A549 treated with AZD9567 at 1 μM for 4 hours (cell line): ENCODE data around the gene LYZL4. TPM values are rescaled to one million over a fixed set of nuclear protein-coding genes. Genes with fewer than 3 reads are reported as not detected.

ENCODE experiments used
- total RNA-seq: library from RNA; stranded (reverse); fragments of 200-300 nt; extraction: Qiagen RNA extraction; gene quantifications from 5 replicates; pipeline ENCODE4 v1.2.3, GENCODE V29; 2022; ENCODE audit not compliant: insufficient read depth

LYZL4 gene
- total RNA-seq = not detected in 5 replicates

GRCh38 chr3:42410370-42411131 lies at the start of gene LYZL4:
TSS of gene LYZL4 (minus strand) at chr3:42410610. CDS start at chr3:42407251, 3,359 bp downstream.

Other genes starting within 250 kb of the LYZL4 start
- 0.99 to 1.8 TPM (median 1.6 TPM) in 4 of 5 replicates, not detected in the other for gene CCK, start 144.4 kb downstream of the LYZL4 start, total RNA-seq
- gene VIPR1, start 92.0 kb upstream of the LYZL4 start, total RNA-seq = 0.91 to 3.6 TPM (median 1.2 TPM) in 5 replicates
- 29.0 to 36.2 TPM (median 35.2 TPM) in 5 replicates for gene SEC22C, start 171.4 kb upstream of the LYZL4 start, total RNA-seq
- 17.4 to 21.7 TPM (median 18.1 TPM) in 5 replicates for gene SS18L2, start 180.2 kb upstream of the LYZL4 start, total RNA-seq
- 9.4 to 13.2 TPM (median 12.5 TPM) in 5 replicates for gene NKTR, start 190.1 kb upstream of the LYZL4 start, total RNA-seq
- gene ZBTB47, start 243.1 kb upstream of the LYZL4 start, total RNA-seq = 5.2 to 6.8 TPM (median 5.9 TPM) in 5 replicates